GM12878 (cell line): ENCODE data around the gene NPRL2. TPM values are rescaled to one million over a fixed set of nuclear protein-coding genes. Genes with fewer than 3 reads are reported as not detected.
A peak's percentile ranks its signal among the peaks of the same experiment; 100 is the strongest.

ENCODE experiments used
- ATAC-seq: fragments of 200-7000 bp; cut with Tn5 transposase; 3 replicates; pipeline ENCODE4 v1.9.1; 2020; ENCODE audit warnings: mild to moderate bottlenecking, moderate library complexity
- Bru-seq: library from RNA; stranded (reverse); fragments of 400-500 nt; gene quantifications from one replicate; lab custom pipeline; 2021; lab: Mats Ljungman, UMichigan
- BruChase-seq, 2 experiments: library from RNA; stranded (reverse); fragments of 400-500 nt; gene quantifications; one replicate each; lab custom pipeline; 2021; lab: Mats Ljungman, UMichigan
- BruUV-seq: library from RNA; stranded (reverse); fragments of 400-500 nt; replicated peaks from 2 replicates; lab custom pipeline; 2021; lab: Mats Ljungman, UMichigan
- CTCF ChIA-PET: fragments of 300-600 bp; sonication (Branson Sonifier 250); formaldehyde crosslinking; extraction: SDS; loops from one replicate; lab custom pipeline; 2021; ENCODE audit warnings: inconsistent platforms; lab: Yijun Ruan, JAX
- POLR2A ChIA-PET: fragments of 350-600 bp; formaldehyde crosslinking; extraction: SDS; loops from one replicate; lab custom pipeline; 2021; ENCODE audit warnings: inconsistent platforms; lab: Charles Lee
- RAD21 ChIA-PET: fragments of 300-600 bp; sonication (Branson Sonifier 250); formaldehyde crosslinking; loops from one replicate; lab custom pipeline; 2023; ENCODE audit warnings: antibody characterized with exemption; ENCODE audit not compliant: unreplicated experiment; lab: Charles Lee
- SMC1A ChIA-PET: fragments of 300-600 bp; sonication (Branson Sonifier 250); formaldehyde crosslinking; loops from one replicate; lab custom pipeline; 2023; ENCODE audit not compliant: unreplicated experiment, uncharacterized antibody; lab: Charles Lee
- DNase-seq: peaks from one replicate; pipeline ENCODE4 v3.0.0-alpha.2; 2011; ENCODE audit warnings: low read depth, low spot score
- FAIRE-seq: peaks from 3 replicates; lab custom pipeline; 2011; peaks lifted over from hg19 to GRCh38; lab: Jason Lieb, UNC
- H2AFZ ChIP-seq: 2 replicates; pipeline ENCODE4 v1.6.0; 2011; ENCODE audit warnings: low read depth, low read length, control low read depth; ENCODE audit not compliant: control insufficient read depth
- H3K27ac ChIP-seq: 2 replicates; pipeline ENCODE4 v1.5.1; 2011; ENCODE audit warnings: control low read depth; ENCODE audit not compliant: control insufficient read depth, insufficient read depth
- H3K27me3 ChIP-seq, 2 experiments: replicated peaks in 1 of 2; 2 replicates each; pipeline versions ENCODE4 v1.6.0 to v1.6.1; 2011; ENCODE audit warnings: low read length in 1 of 2; ENCODE audit not compliant: control insufficient read depth in 2 of 2, insufficient read depth in 2 of 2
- H3K36me3 ChIP-seq, 2 experiments: 2 replicates each; pipeline ENCODE4 v1.5.1; 2011; ENCODE audit warnings: low read length in 1 of 2; ENCODE audit not compliant: control insufficient read depth in 2 of 2, insufficient read depth in 2 of 2
- H3K4me1 ChIP-seq: 2 replicates; pipeline ENCODE4 v1.6.1; 2011; ENCODE audit warnings: mild to moderate bottlenecking, low read length, moderate library complexity, mixed read lengths; ENCODE audit not compliant: control insufficient read depth, insufficient read depth
- H3K4me2 ChIP-seq: 2 replicates; pipeline ENCODE4 v1.6.0; 2011; ENCODE audit warnings: control low read depth; ENCODE audit not compliant: control insufficient read depth, insufficient read depth
- H3K4me3 ChIP-seq: fragments of 200-600 bp; sonication (generic); 2 replicates; pipeline ENCODE4 v1.5.1; 2016
- H3K79me2 ChIP-seq: 2 replicates; pipeline ENCODE4 v1.6.0; 2011; ENCODE audit warnings: low read length; ENCODE audit not compliant: control insufficient read depth, insufficient read depth
- H3K9ac ChIP-seq: 2 replicates; pipeline ENCODE4 v1.8.0; 2011; ENCODE audit warnings: low read length, control low read depth, mixed read lengths; ENCODE audit not compliant: control insufficient read depth, insufficient read depth
- H3K9me3 ChIP-seq: replicated peaks from 3 replicates; pipeline ENCODE4 v1.5.1; 2011; ENCODE audit warnings: mild to moderate bottlenecking, low read length; ENCODE audit not compliant: control insufficient read depth, insufficient read depth
- H4K20me1 ChIP-seq: 2 replicates; pipeline ENCODE4 v1.6.0; 2011; ENCODE audit not compliant: control insufficient read depth, insufficient read depth
- BCL3 ChIP-seq: IDR thresholded peaks from 2 replicates; pipeline ENCODE4 v1.6.1; 2011; ENCODE audit warnings: borderline replicate concordance, low read depth, mild to moderate bottlenecking, moderate library complexity, low read length; ENCODE audit not compliant: insufficient read depth, poor library complexity, severe bottlenecking
- CBX5 ChIP-seq: sonication (generic); IDR thresholded peaks from 2 replicates; pipeline ENCODE4 v1.6.1; 2016; ENCODE audit warnings: low read depth, moderate library complexity, mild to moderate bottlenecking, inconsistent platforms
- EP300 ChIP-seq, 2 experiments: fragments of 150-350 bp in 1 of 2; IDR thresholded peaks; 2 replicates each; pipeline ENCODE4 v1.6.1; 2011 to 2012; ENCODE audit warnings: low read depth in 2 of 2, low read length in 2 of 2, borderline replicate concordance in 1 of 2, improper control_type of control experiment in 1 of 2, inconsistent platforms in 1 of 2; ENCODE audit not compliant: control insufficient read depth in 1 of 2
- EZH2 ChIP-seq: IDR thresholded peaks from 2 replicates; pipeline ENCODE4 v1.6.1; 2012; ENCODE audit warnings: low read depth, mild to moderate bottlenecking, control low read depth, inconsistent platforms, low read length, borderline replicate concordance; ENCODE audit not compliant: control insufficient read depth
- IRF3 ChIP-seq: fragments of 450-650 bp; IDR thresholded peaks from 2 replicates; pipeline ENCODE4 v1.6.1; 2014; ENCODE audit warnings: mild to moderate bottlenecking
- KLF5 ChIP-seq: fragments of 450-650 bp; IDR thresholded peaks from 2 replicates; pipeline ENCODE4 v1.6.1; 2014; ENCODE audit warnings: mild to moderate bottlenecking; ENCODE audit not compliant: partially characterized antibody
- POU2F2 ChIP-seq: IDR thresholded peaks from 3 replicates; pipeline ENCODE4 v1.6.1; 2011; ENCODE audit warnings: low read depth, mild to moderate bottlenecking, low read length, borderline replicate concordance
- SMAD5 ChIP-seq: IDR thresholded peaks from 2 replicates; pipeline ENCODE4 v1.6.1; 2016; ENCODE audit warnings: antibody characterized with exemption, low read depth
- SMARCA5 ChIP-seq: fragments of 450-650 bp; IDR thresholded peaks from 2 replicates; pipeline ENCODE4 v1.6.1; 2017; ENCODE audit warnings: mild to moderate bottlenecking
- SUZ12 ChIP-seq: fragments of 200-600 bp; sonication (generic); IDR thresholded peaks from one replicate; pipeline ENCODE4 v1.6.1; 2018; ENCODE audit warnings: antibody characterized with exemption, mild to moderate bottlenecking; ENCODE audit not compliant: unreplicated experiment
- ZNF217 ChIP-seq: fragments of 450-650 bp; IDR thresholded peaks from 2 replicates; pipeline ENCODE4 v1.6.1; 2017; ENCODE audit warnings: antibody characterized with exemption, mild to moderate bottlenecking
- ZNF384 ChIP-seq: IDR thresholded peaks from 2 replicates; pipeline ENCODE4 v1.6.1; 2012; ENCODE audit warnings: low read depth, mild to moderate bottlenecking, low read length, improper control_type of control experiment, borderline replicate concordance
- WGBS: methylation state at CpG from one replicate; pipeline ENCODE4 v1.1.6; 2016; ENCODE audit warnings: low lambda C conversion rate; ENCODE audit not compliant: insufficient replicate concordance, insufficient coverage; ENCODE audit errors: missing lambda C conversion rate; 5-methylcytosine and 5-hydroxymethylcytosine counted together
- in situ Hi-C: fragments of 300-500 bp; cut with MboI; formaldehyde crosslinking; loops from 9 replicates; pipeline ENCODE4 v1.14.3; 2018; ENCODE audit warnings: mixed read lengths
- intact Hi-C: fragments of 100-400 bp; cut with micrococcal nuclease; formaldehyde crosslinking; loops from one replicate; pipeline ENCODE4 v1.14.2; 2022; ENCODE audit not compliant: unreplicated experiment
- long read RNA-seq, 2 experiments: library from polyadenylated mRNA; unstranded; transcript quantifications; one replicate each; pipeline ENCODE4 v2.0.0, GENCODE V29; 2019 to 2020
- polyA minus RNA-seq, 3 experiments: library from RNA; depleted of rRNA, polyadenylated mRNA; stranded (reverse); fragments of >200 nt; gene quantifications; 2 replicates each; pipeline ENCODE4 v1.2.3, GENCODE V29; 2011
- polyA plus RNA-seq, 11 experiments: library from polyadenylated mRNA; depleted of rRNA in 4 of 11; unstranded in 6 of 11; stranded (reverse) in 5 of 11; fragments of >200 nt; fragmentation: Nextera tagmentation in 4 of 11; fragmentation: Illumina TruSeq in 1 of 11; extraction: Ambion mirVana in 4 of 11; extraction: Trizol in 1 of 11; gene quantifications; 1 replicate in 1 of 11; 2 replicates in 10 of 11; pipeline versions ENCODE4 v1.2.1 to v1.2.3, GENCODE V29; 2011 to 2016; ENCODE audit warnings: inconsistent platforms in 2 of 11, missing spikeins in 2 of 11, low read depth in 1 of 11
- total RNA-seq, 4 experiments: library from RNA; depleted of rRNA in 3 of 4; stranded (reverse); fragments of >200 nt in 3 of 4; fragmentation: Illumina TruSeq in 1 of 4; extraction: Trizol in 1 of 4; gene quantifications; 2 replicates each; pipeline versions ENCODE4 v1.2.1 to v1.2.3, GENCODE V29; 2013 to 2021

NPRL2 gene
- 30.5 and 38.0 TPM in 2 replicates for total RNA-seq (2013; cell fraction: nucleolus; rRNA removed)
- 34.6 and 35.4 TPM in 2 replicates for total RNA-seq (2014; rRNA removed)
- total RNA-seq (2014; rRNA removed; fragmentation: Illumina TruSeq; extraction: Trizol), result 15.0 and 17.8 TPM in 2 replicates
- total RNA-seq (2021), result 19.4 and 22.9 TPM in 2 replicates
- polyA plus RNA-seq (2011; ENCODE audit: low read depth), result 21.3 TPM
- 39.4 and 54.2 TPM in 2 replicates for polyA plus RNA-seq (2011; rRNA removed)
- polyA plus RNA-seq (2011; cell fraction: cytosol; rRNA removed), result 54.1 and 62.7 TPM in 2 replicates
- polyA plus RNA-seq (2011; cell fraction: nucleus; rRNA removed), result 112 and 156 TPM in 2 replicates
- polyA plus RNA-seq (2012), result 27.8 and 29.3 TPM in 2 replicates
- 12.9 and 22.5 TPM in 2 replicates for polyA plus RNA-seq (2014; fragmentation: Illumina TruSeq; extraction: Trizol)
- 10 to 100 TPM; 33.6 to 36.2 TPM for polyA plus RNA-seq (2014; fragmentation: Nextera tagmentation; extraction: Ambion mirVana)
- polyA plus RNA-seq (2014; rRNA removed), result 34.0 and 38.8 TPM in 2 replicates
- 10 to 100 TPM; 31.0 to 32.1 TPM for polyA plus RNA-seq (2016; fragmentation: Nextera tagmentation; extraction: Ambion mirVana)
- polyA minus RNA-seq (2011; rRNA and poly(A)+ RNA removed), result 52.4 and 60.3 TPM in 2 replicates
- polyA minus RNA-seq (2011; cell fraction: cytosol; rRNA and poly(A)+ RNA removed), result 8.6 and 14.4 TPM in 2 replicates
- polyA minus RNA-seq (2011; cell fraction: nucleus; rRNA and poly(A)+ RNA removed), result 24.1 and 29.8 TPM in 2 replicates
- Bru-seq, nascent RNA, result percentile 64 among the genes with signal in this experiment
- BruChase-seq, experiment 1, labeled RNA remaining after a 6-hour chase, result percentile 79 among the genes with signal in this experiment
- percentile 76 among the genes with signal in this experiment for BruChase-seq, experiment 2, labeled RNA remaining after a 2-hour chase
- long read RNA-seq, experiment 1, transcript NPRL2-201 (11 exons, 1,700 nt), result major isoform, 13 of 20 reads
- long read RNA-seq, experiment 1, partial matches to known transcripts, result 0 of 20 reads
- long read RNA-seq, experiment 1, other reads (novel, unspliced or antisense), result 7 of 20 reads
- long read RNA-seq, experiment 2, transcript NPRL2-201 (11 exons, 1,700 nt), result major isoform, 122 of 168 reads
- long read RNA-seq, experiment 2, partial matches to known transcripts, result 3 of 168 reads
- long read RNA-seq, experiment 2, other reads (novel, unspliced or antisense), result 43 of 168 reads

- Histone ChIP-seq H3K36me3 (peaks cover 8 to 16% of the 10 kb centered on the region in 2 experiments; a peak in 2 of 4 replicates), H3K9ac (peak within 1 kb of the TSS; percentile 73), H3K27ac (peak within 1 kb of the TSS; percentile 86), H3K4me1 (peaks cover 22% of the 10 kb centered on the region), H3K4me2 (peak within 1 kb of the TSS; percentile 99), H3K79me2 (peaks cover 20% of the 10 kb centered on the region), H4K20me1 (no peaks in the 10 kb centered on the region), H3K4me3 (peak within 1 kb of the TSS; percentile 83), H2AFZ (peak within 1 kb of the TSS; percentile 99), H3K9me3 (no peaks in the 10 kb centered on the region), H3K27me3 (no peaks in the 10 kb centered on the region)
- BruUV-seq, result TSS peak; percentile 69
- FAIRE-seq (peak; percentile 80), DNase-seq (peak; percentile 89), ATAC-seq (peak; percentile 95)
- intact Hi-C loops (loop anchor here (1.0 kb wide), 1 partner anchor 9 kb away; the partner anchor contains the start of gene TMEM115), in situ Hi-C loops (loop anchor here (10.0 kb wide), 1 partner anchor 1034 kb away; the partner anchor contains the start of gene MANF)
- 1% methylated on average over 64 of the region's 64 CpGs for WGBS
- ChIA-PET SMC1A (interaction anchor here (0.8 to 1.8 kb wide), 5 partner anchors 9 to 222 kb away, joined by 3 to 8 read pairs (median 3); partner anchors contain the start of genes RASSF1 and TMEM115), RAD21 (interaction anchor here (0.8 to 2.8 kb wide), 7 partner anchors 10 to 266 kb away, joined by 3 to 16 read pairs (median 5); partner anchors contain the start of genes CISH, HYAL3, MAPKAPK3 and NAA80), CTCF (interaction anchor here (0.8 to 5.4 kb wide), 10 partner anchors 12 to 1038 kb away, joined by 3 to 65 read pairs (median 3); partner anchors contain the start of genes CISH and RASSF1), POLR2A (interaction anchor here (0.6 to 4.3 kb wide), 12 partner anchors 10 to 219 kb away, joined by 3 to 84 read pairs (median 4); partner anchors contain the start of genes C3orf18, HEMK1, HYAL3 and IFRD2)
- TF ChIP-seq POU2F2, result peak; percentile 69; the same call in 1 of the 3 replicates
- TF ChIP-seq IRF3, result no peak
- TF ChIP-seq EZH2, result no peak
- TF ChIP-seq SMAD5, result peak; percentile 87; the same call in 1 of the 2 replicates
- TF ChIP-seq SMARCA5, result no peak
- no peak for TF ChIP-seq CBX5
- TF ChIP-seq BCL3, result no peak
- TF ChIP-seq KLF5, result no peak
- 0 out of 2 replicates have a peak, but pooled peaks have one; percentile 29 for TF ChIP-seq ZNF384
- no peak for TF ChIP-seq ZNF217
- TF ChIP-seq SUZ12, result no peak
- TF ChIP-seq EP300 (IDR thresholded peaks at IDR 0.05; ENCODE audit: borderline replicate concordance in 1 of 2, control insufficient read depth in 1 of 2, low read depth in 2 of 2, low read length in 2 of 2), result 0 out of 4 replicates have a peak, but pooled peaks of 1 of the 2 experiments have one; percentile 9
Measured at GRCh38 chr3:50350527-50351322, at the start of gene NPRL2, which contains the start of gene CYB561D2. NPRL2 (minus strand) TSS chr3:50350775; CDS start chr3:50350652, 123 bp downstream. CYB561D2 (plus strand) TSS chr3:50350862; CDS start chr3:50351434, 572 bp downstream.
